ENCODE data around the gene FILIP1L. TPM values are rescaled to one million over a fixed set of nuclear protein-coding genes. Genes with fewer than 3 reads are reported as not detected.

The FILIP1L gene
- total RNA-seq, 2 donors from 2014 or later, result 9.5 to 28.2 TPM

GRCh38 chr3:99839613-99840012 lies 274.7 kb downstream of the FILIP1L start:
- Histone ChIP-seq H3K27me3 (replicated peaks; ENCODE audit: insufficient read depth) (no peaks in the 10 kb centered on the region), H3K36me3 (no peaks in the 10 kb centered on the region), H3K4me3 (no peak overlapping the region), H3K27ac (no peak overlapping the region), H3K9me3 (no peaks in the 10 kb centered on the region), H3K4me1 (replicated peaks) (no peaks in the 10 kb centered on the region)
- TF ChIP-seq POLR2A (IDR thresholded peaks at IDR 0.05) (no peak), CTCF (IDR thresholded peaks at IDR 0.05) (no peak), POLR2AphosphoS5 (IDR thresholded peaks at IDR 0.05) (no peak)
- WGBS, result 90% methylated on average over 1 of the region's 1 CpG
- intact Hi-C loops (cut with DNase I), result loop anchor here (5.0 to 10.0 kb wide), 2 partner anchors 205 to 228 kb away; no protein-coding TSS in a partner anchor
- no peak for DNase-seq (ENCODE audit: low spot score)

- Histone ChIP-seq H3K27me3 (replicated peaks; ENCODE audit: insufficient read depth) (no peaks in the 10 kb centered on the region), H3K36me3 (no peaks in the 10 kb centered on the region), H3K4me1 (replicated peaks) (no peaks in the 10 kb centered on the region), H3K9me3 (no peaks in the 10 kb centered on the region), H3K4me3 (no peak overlapping the region), H3K27ac (no peak overlapping the region)
- intact Hi-C loops (cut with DNase I), result no loop called here
- DNase-seq (ENCODE audit: low spot score), result no peak
- TF ChIP-seq POLR2A (IDR thresholded peaks at IDR 0.05) (no peak), CTCF (IDR thresholded peaks at IDR 0.05) (no peak), POLR2AphosphoS5 (IDR thresholded peaks at IDR 0.05) (no peak)
Observed at GRCh38 chr3:99838755-99839154, 275.5 kb downstream of the FILIP1L start.

GRCh38 chr3:99837715-99838114 lies 276.6 kb downstream of the FILIP1L start:
- WGBS, result 100% methylated on average over 1 of the region's 1 CpG
- Histone ChIP-seq H3K27me3 (replicated peaks; ENCODE audit: insufficient read depth) (no peaks in the 10 kb centered on the region), H3K27ac (no peak overlapping the region), H3K9me3 (no peaks in the 10 kb centered on the region), H3K4me3 (no peak overlapping the region), H3K4me1 (replicated peaks) (no peaks in the 10 kb centered on the region), H3K36me3 (no peaks in the 10 kb centered on the region)
- intact Hi-C loops (cut with DNase I), result no loop called here
- DNase-seq (ENCODE audit: low spot score), result no peak
- TF ChIP-seq CTCF (IDR thresholded peaks at IDR 0.05) (no peak), POLR2AphosphoS5 (IDR thresholded peaks at IDR 0.05) (no peak), POLR2A (IDR thresholded peaks at IDR 0.05) (no peak)

- no peak for TF ChIP-seq CTCF (IDR thresholded peaks at IDR 0.05)
- no peak for TF ChIP-seq POLR2AphosphoS5 (IDR thresholded peaks at IDR 0.05)
- TF ChIP-seq POLR2A (IDR thresholded peaks at IDR 0.05), result no peak
- Histone ChIP-seq H3K4me3 (no peak overlapping the region), H3K9me3 (no peaks in the 10 kb centered on the region), H3K27ac (no peak overlapping the region), H3K36me3 (no peaks in the 10 kb centered on the region), H3K27me3 (replicated peaks; ENCODE audit: insufficient read depth) (no peaks in the 10 kb centered on the region), H3K4me1 (replicated peaks) (no peaks in the 10 kb centered on the region)
- intact Hi-C loops (cut with DNase I), result no loop called here
- WGBS, result 38% methylated on average over 3 of the region's 3 CpGs
- no peak for DNase-seq (ENCODE audit: low spot score)
Observed at GRCh38 chr3:99836681-99837080, 277.6 kb downstream of the FILIP1L start.

GRCh38 chr3:99834211-99834957 lies 279.9 kb downstream of the FILIP1L start:
- TF ChIP-seq CTCF (IDR thresholded peaks at IDR 0.05) (no peak), POLR2A (IDR thresholded peaks at IDR 0.05) (no peak), POLR2AphosphoS5 (IDR thresholded peaks at IDR 0.05) (no peak)
- no peaks in the 10 kb centered on the region for H3K4me1 ChIP-seq (replicated peaks)
- H3K9me3 ChIP-seq, result no peaks in the 10 kb centered on the region
- H3K27ac ChIP-seq, result no peak overlapping the region
- no peak for DNase-seq (ENCODE audit: low spot score)
- intact Hi-C loops (cut with DNase I), result no loop called here
- no peaks in the 10 kb centered on the region for H3K27me3 ChIP-seq (replicated peaks; ENCODE audit: insufficient read depth)
- 85% methylated on average over 2 of the region's 2 CpGs for WGBS
- no peak overlapping the region for H3K4me3 ChIP-seq
- no peaks in the 10 kb centered on the region for H3K36me3 ChIP-seq
